ENCODE measurements around the gene RER1. TPM values are rescaled to one million over a fixed set of nuclear protein-coding genes. Genes with fewer than 3 reads are reported as not detected.
A peak's percentile ranks its signal among the peaks of the same experiment; 100 is the strongest.

The RER1 gene
- total RNA-seq, 1 donor from 2014 or later: 133 TPM

DNA sequence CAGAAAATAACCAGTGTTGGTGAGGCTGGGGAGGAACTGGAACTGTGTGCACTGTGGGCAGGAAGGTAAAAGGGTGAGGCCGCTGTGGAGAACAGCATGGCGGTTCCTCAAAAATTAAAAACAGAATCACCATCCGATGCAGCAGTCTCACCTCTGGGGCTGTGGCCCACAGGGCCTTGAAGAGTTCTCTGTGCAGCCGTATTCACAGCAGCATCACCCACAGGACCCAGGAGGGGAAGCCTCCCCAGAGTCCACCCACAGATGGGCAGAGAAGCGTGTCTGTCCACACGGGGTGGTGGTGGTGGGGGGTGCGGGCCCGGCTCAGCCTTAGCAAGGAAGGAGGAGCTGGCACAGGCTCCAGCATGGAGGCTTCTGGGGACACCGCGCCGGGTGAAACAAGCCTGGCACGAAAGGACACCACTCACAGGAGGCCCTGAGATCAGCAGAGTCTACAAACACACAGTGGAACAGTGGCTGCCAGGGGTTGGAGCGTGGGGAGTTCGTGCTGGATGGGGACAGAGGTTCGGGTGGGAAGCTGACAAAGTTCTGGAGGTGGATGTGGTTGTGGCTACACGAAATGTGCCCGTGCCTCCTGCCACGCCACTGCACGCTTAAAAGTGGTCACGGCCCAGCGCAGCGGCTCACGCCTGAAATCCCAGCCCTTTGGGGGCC, 11.8 kb upstream of the RER1 start:
- ATAC-seq (no peak), DNase-seq (peak; percentile 28)
- Histone ChIP-seq H3K36me3 (no peaks in the 10 kb centered on the region), H3K4me1 (peaks cover 10% of the 10 kb centered on the region), H3K27me3 (ENCODE audit: low read depth) (no peaks in the 10 kb centered on the region), H3K27ac (no peak overlapping the region), H3K9me3 (no peaks in the 10 kb centered on the region), H3K4me3 (no peak overlapping the region)
- intact Hi-C loops (cut with DNase I): loop anchor here (5.0 kb wide), 1 partner anchor 183 kb away; no protein-coding TSS in a partner anchor
- TF ChIP-seq, protein P1, sequence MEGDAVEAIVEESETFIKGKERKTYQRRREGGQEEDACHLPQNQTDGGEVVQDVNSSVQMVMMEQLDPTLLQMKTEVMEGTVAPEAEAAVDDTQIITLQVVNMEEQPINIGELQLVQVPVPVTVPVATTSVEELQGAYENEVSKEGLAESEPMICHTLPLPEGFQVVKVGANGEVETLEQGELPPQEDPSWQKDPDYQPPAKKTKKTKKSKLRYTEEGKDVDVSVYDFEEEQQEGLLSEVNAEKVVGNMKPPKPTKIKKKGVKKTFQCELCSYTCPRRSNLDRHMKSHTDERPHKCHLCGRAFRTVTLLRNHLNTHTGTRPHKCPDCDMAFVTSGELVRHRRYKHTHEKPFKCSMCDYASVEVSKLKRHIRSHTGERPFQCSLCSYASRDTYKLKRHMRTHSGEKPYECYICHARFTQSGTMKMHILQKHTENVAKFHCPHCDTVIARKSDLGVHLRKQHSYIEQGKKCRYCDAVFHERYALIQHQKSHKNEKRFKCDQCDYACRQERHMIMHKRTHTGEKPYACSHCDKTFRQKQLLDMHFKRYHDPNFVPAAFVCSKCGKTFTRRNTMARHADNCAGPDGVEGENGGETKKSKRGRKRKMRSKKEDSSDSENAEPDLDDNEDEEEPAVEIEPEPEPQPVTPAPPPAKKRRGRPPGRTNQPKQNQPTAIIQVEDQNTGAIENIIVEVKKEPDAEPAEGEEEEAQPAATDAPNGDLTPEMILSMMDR (IDR thresholded peaks at IDR 0.05): no peak

DNA sequence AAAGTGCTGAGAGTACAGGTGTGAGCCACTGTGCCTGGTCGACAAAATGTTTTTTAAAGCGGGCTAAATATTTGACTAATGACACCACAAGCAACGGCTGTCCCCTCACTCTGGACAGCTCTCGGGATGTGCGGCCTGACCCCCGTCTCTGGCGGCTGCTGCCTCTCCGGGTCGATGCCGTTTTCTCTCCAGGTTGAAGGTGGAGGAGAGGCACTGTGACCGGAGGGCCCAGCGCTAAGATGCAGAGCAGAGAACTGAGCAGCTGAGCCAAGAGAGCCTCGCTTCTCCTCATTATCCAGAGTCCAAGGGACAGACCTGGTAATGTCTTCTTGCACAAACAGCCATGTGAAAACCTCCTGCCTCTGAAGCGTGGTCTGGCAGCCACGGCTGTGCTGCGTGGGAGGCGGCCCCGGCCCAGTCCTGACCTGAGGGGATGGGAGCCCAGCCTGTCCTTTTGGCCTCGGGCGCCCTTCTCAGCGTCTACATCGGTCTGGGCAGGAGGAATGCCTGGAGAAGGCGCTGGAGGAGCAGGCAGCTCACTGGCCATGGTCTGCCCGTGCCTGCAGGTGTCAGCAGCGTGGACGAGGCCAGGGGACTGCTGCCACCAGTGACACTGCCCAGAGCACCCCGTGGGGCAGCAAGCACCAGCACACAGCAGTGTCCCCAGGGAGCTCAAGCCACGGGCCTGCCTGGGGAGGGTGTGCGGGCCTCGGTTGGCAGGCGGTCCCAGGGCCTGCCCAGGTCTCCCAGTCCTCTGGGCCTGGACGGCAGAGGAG, 10.6 kb upstream of the RER1 start:
- DNase-seq (peak; percentile 39), ATAC-seq (no peak)
- H3K4me1 ChIP-seq: peaks cover 10% of the 10 kb centered on the region
- H3K9me3 ChIP-seq: no peaks in the 10 kb centered on the region
- H3K4me3 ChIP-seq: no peak overlapping the region
- H3K27ac ChIP-seq: no peak overlapping the region
- H3K36me3 ChIP-seq: no peaks in the 10 kb centered on the region
- intact Hi-C loops (cut with DNase I): loop anchor here (5.0 kb wide), 1 partner anchor 184 kb away; no protein-coding TSS in a partner anchor
- H3K27me3 ChIP-seq (ENCODE audit: low read depth): no peaks in the 10 kb centered on the region
- TF ChIP-seq, protein P1 (IDR thresholded peaks at IDR 0.05): no peak

DNA sequence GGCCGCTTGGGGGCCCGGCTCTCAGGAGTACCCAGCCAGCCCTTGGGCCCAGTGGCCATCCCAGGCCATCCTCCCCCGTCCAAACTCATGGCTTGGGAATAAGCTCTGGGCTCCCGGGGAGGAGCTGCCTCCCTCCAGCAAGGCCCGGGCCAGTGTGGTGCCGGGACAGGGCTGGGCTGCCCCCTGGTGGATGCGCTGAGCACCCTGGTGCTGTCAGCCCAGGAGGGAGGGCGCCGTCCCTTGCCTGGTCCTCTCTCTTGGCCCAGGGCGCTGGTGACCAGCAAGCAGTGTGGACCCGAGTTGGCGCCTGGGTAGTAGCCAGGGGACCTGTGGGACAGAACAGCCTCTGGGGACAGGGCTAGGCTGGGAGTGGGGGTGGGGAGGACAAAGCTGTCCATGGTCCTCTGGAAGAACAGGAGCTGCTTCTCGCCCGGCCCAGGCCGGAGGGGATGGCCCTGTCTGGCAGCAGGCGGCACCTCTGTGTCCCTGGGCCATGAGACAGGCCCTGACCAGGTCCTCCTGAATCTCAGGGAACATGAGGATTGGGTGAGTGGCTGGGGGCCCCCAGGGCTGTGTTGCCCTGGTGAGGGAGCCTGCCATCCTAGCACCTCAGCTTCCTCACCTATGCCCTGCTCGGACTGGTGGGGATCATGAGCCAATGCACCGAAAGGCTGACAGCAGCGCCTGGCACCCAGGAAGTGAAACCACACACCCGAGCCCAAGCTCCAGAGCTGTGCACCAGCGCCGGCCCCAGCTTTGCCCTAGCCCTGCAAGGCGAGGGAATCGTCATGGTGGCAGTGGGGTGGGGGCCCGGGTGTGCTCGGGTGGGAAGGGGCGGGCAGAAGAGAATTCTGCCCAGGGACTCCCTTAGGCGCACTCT, 9.7 kb upstream of the RER1 start:
- Histone ChIP-seq H3K9me3 (no peaks in the 10 kb centered on the region), H3K27me3 (ENCODE audit: low read depth) (no peaks in the 10 kb centered on the region), H3K4me1 (peaks cover 10% of the 10 kb centered on the region), H3K4me3 (no peak overlapping the region), H3K36me3 (no peaks in the 10 kb centered on the region), H3K27ac (no peak overlapping the region)
- DNase-seq (peak; percentile 85), ATAC-seq (peak; percentile 92 to 95)
- intact Hi-C loops (cut with DNase I): loop anchor here (5.0 kb wide), 1 partner anchor 185 kb away; no protein-coding TSS in a partner anchor
- TF ChIP-seq, protein P1 (IDR thresholded peaks at IDR 0.05): peak; percentile 93

DNA sequence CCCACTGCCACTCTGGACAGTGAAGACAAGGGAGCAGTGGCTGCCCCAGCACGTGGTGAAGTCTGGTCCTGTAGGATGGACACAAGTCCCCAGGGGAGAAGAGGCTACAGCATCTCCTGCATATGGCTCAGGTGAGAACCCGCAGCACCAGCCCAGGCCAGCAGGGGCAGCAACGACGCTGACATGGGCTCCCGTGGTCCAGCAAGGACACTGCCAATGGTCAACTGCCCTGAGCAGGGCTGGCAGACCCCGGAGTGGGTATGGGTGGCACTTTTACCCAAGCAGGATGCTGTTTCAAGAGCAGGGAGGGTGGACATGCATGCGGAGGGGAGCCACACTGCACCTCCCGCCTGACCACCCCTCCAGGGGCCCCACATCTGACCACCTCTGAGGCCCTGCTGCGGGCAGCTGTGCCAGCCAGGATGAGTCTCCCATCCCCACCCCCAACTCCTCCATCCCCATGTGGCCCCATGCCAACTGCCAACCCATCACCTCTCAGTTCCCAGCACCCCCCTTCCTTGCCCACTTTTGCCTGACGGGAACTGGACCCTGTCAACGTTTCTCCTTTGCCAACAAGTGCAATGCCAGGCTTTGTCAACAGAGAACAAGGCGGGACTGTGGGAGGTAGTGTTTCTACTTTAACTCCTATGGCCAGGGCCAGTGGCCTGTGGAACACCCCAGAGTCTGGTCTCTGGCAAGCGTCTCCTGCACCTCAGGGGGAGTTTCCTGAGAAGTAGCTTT, 8.8 kb upstream of the RER1 start:
- Histone ChIP-seq H3K27ac (no peak overlapping the region), H3K9me3 (no peaks in the 10 kb centered on the region), H3K27me3 (ENCODE audit: low read depth) (no peaks in the 10 kb centered on the region), H3K4me3 (no peak overlapping the region), H3K36me3 (peaks cover under 1% of the 10 kb centered on the region), H3K4me1 (peaks cover 10% of the 10 kb centered on the region)
- intact Hi-C loops (cut with DNase I): loop anchor here (5.0 kb wide), 1 partner anchor 185 kb away; no protein-coding TSS in a partner anchor
- DNase-seq: peak; percentile 56
- TF ChIP-seq, protein P1 (IDR thresholded peaks at IDR 0.05): peak; percentile 38
- ATAC-seq: peak; percentile 16 to 57

Measured in lower lobe of right lung (tissue), 2 donors.